ENCODE measurements around the gene EFCC1.
"Not testable (repeated sequence)": the region's sequence is repeated elsewhere in the genome, so short reads cannot be mapped to it uniquely, and the experiment has no call there.

Gene EFCC1

DNA sequence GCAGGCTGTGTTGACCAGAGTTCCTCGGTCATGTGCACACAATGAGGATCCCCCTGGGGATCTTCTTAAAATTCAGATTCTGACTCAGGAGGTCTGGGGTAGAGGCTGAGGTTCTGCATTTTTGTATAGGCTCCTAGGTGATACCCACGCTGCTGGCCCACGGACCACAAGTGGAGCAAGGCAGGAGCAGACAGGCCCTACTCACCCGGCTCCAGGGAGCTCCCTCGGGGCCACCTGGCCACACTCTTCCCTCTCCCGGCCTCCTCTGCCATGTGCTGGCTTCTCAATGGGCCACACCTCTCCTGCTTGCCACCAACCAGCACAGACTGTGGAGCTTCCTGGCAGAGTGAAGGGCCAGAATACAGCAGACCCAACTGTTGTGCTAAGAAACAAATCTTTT, 83.4 kb downstream of the EFCC1 start:
- DNase-seq: no peak

DNA sequence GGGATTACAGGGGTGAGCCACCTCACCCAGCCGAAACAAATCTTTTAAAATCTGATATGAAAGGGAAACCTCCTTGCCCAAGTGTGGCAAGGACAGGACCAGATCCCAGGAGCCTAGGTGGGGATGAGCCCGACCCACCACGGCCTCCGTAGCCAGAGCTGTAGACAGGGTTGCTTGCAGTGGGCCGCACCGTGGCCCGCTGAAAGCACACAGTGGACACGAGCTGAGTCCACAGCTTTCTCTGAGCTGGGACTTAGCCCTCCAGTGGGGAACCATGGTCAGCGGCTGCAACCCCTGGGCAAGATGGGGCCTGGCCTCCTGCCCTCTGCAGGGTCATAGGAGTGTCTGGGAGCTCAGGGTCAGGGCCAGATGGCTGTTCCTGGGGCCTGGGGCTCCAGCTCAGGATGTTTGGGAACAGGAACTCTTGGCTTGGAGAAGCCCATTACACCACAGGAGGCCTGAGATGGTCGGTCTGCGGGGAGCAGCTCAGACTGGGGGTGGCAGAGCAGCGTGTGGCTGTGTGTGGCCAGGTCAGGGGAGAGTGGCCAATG, 84.1 kb downstream of the EFCC1 start:
- no peak for DNase-seq

DNA sequence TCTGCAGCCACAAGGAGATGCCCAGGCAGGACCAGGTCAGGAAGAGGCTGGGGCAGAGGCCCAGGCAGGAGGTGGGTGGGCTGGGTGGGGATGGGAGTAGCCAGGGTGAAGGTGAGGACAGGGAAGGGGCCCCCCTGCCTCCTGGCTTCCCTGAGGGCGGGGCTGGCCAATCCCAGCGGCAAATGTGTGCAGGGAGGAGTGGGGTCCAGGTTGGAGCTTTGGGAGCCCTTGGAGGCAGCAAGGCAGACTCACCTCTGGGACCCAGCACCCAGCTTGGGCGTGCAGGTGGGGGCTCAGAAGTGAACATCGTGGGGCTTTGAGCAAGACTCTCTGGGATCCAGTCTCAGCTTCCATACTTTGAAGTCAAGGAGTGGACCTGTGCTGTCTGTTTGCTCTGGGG, 84.7 kb downstream of the EFCC1 start:
- DNase-seq: no peak

DNA sequence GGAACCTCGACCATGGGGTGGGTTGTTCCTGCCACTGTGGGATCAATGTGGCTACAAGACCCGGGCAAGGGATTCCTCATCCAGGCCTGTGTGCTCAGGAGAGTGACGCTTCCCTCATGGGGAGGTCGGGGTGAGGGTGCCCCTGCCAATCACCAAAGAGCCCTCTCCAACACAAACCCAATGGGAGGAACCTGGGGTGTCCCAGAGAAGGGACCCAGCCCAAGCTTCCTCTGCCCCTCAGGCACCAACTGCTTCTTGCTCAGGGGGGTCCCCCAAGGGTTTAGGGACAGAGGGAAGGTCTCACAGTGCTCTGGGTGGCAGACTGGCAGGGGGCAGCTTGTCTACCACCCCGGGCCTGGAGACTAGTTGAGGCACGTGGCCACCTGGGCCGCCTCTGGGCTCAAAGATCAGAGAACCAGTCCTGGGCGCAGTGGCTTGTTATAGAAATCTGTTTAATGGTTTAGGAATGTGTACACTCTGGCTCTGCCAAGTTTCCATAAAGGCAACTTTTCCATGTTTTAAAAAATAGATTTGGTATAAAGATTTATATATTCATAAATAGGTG, 86.1 kb downstream of the EFCC1 start:
- DNase-seq: no peak

DNA sequence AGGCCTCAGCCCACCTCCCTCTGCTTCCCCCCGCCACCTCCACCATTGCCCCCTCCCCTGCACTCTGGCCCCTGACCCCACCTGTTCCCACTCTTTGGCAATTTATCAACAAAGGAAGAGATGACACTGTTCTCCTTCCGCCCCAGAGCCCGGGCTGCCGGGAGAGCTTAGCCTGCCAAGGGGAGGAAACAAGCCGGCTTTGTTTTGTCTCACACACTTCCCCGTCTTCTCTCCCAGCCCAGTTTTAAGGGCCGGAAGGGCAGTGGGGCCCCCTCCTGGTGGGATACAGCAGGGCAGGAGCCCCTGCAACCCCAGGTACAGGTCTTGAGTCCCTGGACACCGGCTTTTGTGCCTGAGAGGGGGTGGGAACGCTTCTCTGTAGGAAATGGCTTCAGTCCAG, 86.8 kb downstream of the EFCC1 start:
- peak in 1 of 3 experiments; percentile 52 for DNase-seq

DNA sequence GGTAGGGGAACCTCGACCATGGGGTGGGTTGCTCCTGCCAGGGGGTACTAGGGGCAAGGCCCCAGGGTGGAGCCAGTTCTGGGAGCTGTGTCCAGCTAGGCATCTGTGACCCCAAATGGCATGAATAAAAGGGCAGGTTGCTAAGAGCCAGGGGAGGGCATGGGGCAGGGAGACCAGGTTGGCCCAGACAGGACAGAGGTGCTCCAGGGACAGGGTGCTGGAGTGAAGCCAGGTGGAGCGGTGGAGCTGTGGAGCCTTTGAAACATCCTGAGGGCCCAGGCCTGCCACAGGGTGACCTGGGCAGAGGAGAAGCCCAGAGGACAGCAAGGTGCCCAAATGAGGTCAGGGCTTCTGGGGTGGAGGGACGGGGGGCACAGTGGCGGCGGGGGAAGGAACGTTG, 87.2 kb downstream of the EFCC1 start:
- not testable (repeated sequence) for DNase-seq
